LNCAP (cell line): ENCODE measurements around the gene SLC39A10.

ENCODE experiments used
- TF ChIP-seq, protein P1 (sequence below): fragments of 450-650 bp; IDR thresholded peaks from 2 replicates; pipeline ENCODE4 v1.5.1; 2017; ENCODE audit warnings: mild to moderate bottlenecking

The SLC39A10 gene

DNA sequence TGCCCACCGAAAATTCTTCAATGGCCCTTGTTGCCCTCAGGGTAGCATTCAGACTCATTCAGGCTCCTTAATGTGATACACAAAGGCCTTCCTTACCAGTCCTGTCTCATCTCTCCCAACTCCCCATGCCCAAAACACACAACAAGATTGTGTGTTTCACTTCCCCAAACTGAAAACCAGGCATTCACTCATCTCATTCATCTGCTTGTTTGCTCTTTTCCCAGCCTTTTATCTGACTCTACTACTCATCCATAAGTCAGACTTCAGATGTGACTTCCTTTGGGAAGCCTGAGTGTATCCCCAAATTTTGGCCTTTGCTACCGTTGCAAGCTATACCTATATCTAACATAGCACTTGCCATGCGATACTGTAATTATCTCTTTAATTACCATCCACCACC, 9.7 kb upstream of the SLC39A10 start:
- TF ChIP-seq, protein P1, sequence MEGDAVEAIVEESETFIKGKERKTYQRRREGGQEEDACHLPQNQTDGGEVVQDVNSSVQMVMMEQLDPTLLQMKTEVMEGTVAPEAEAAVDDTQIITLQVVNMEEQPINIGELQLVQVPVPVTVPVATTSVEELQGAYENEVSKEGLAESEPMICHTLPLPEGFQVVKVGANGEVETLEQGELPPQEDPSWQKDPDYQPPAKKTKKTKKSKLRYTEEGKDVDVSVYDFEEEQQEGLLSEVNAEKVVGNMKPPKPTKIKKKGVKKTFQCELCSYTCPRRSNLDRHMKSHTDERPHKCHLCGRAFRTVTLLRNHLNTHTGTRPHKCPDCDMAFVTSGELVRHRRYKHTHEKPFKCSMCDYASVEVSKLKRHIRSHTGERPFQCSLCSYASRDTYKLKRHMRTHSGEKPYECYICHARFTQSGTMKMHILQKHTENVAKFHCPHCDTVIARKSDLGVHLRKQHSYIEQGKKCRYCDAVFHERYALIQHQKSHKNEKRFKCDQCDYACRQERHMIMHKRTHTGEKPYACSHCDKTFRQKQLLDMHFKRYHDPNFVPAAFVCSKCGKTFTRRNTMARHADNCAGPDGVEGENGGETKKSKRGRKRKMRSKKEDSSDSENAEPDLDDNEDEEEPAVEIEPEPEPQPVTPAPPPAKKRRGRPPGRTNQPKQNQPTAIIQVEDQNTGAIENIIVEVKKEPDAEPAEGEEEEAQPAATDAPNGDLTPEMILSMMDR: no peak

DNA sequence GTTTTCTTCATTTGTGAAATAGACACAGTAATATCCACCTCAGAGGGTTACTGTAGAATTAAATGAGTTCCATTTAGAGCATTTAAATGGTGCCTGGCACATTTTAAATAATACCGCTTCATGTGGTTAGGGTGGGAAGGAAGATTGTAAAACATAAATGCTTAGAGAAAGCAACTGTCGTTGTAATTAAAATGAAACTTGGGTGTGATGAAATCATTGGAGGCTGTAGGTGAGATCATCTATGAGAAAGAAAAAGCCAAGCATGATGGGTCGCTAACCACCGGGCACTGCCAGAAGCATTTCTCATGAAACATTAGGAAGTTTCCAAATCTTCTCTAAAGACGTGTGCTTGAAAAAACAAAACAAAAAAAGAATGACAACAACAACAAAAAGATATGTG, 8.2 kb upstream of the SLC39A10 start:
- TF ChIP-seq, protein P1: no peak

DNA sequence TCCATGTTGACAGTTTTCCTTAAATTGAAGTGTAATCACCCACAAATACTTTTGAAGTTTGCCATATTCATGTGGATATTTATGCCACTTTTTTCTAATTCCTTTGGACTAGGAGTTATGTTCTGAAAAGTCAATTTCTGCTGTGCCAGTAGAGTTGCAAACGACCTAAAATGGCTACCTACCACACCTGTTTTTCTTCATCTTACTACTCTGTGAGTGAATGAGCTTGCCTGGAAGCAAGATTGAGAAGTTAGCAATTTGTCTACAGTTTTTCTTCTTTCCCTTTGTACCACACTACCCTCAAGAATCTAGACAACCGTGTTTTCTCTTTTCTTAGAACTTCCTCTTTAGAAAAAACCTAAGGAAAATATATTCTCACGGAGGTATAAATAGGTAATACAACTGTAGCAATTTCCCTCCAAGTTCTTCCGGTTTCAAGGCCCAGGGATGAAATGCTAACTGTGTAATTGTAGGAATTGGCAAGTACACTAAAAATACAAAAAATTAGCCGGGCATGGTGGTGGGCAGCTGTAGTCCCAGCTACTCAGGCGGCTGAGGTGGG, 7.3 kb upstream of the SLC39A10 start:
- TF ChIP-seq, protein P1: no peak

DNA sequence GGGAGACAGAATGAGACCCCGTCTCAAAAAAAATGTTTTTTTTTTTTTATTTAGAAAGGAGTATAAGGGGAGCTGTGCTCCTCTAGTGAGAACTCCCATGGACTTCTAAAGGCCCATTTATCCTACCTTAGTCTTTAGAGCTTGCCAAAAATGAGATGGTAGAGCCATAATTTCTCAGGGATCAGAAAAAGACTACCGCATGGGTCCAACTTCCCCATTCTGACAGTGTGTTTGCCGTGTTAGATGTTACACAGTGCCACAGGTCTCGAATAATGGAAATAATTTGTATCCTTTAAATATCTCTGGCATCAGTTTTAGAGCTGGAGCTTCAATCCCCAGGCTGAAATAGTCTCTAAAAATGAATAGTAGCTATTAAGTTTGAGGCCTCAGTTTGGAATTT, 6.0 kb upstream of the SLC39A10 start:
- TF ChIP-seq, protein P1: no peak

DNA sequence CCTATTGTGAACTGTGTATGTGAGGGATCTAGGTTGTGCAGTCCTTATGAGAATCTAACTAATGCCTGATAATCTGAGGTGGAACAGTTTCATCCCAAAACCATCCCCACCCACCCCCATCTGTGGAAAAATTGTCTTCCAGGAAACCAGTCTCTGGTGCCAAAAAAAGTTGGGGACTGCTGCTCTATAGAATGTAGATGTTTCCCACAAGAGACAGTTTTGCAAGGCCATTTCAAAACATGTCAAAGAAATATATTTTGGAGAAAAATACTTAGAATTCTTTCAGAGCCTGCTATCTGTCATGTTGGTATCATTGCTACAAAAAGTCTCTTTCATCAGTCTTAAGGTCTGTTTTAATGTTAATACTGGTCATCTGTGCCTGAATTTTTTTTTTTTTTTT, 4.1 kb upstream of the SLC39A10 start:
- TF ChIP-seq, protein P1: no peak

DNA sequence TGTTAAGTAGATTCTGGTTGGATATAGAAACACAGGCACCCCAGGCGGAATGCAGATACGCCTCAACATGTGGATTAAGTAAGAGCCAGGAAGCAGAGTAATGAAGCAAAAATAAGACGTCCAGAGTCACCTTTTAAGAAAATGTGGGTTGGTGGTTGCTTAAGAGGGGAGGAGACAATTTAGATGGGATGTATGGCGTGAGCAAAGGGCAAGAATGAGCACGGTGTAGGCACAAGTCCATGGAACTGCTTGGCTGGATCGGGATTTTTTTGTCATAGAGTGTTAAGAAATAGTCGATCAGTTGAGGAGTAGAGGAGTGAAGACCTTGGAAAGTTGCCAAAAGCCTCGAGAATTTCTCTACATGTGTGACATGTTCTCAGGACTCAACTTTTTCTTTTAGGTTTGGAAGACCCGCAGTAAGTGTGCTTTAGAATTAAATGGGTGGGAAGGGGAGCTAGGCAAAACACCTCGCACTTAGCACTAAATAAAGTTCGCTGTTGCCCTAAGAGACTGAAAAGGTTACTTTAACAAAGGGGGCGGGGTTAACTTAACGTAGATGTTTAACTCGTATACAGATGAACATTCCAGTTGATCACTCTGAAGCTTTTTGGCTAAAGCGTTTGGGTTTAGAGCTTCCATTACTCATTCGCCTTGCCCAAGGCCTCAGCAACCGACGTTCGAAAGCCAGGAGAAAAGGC, 716 bp upstream of the SLC39A10 start:
- TF ChIP-seq, protein P1: no peak

DNA sequence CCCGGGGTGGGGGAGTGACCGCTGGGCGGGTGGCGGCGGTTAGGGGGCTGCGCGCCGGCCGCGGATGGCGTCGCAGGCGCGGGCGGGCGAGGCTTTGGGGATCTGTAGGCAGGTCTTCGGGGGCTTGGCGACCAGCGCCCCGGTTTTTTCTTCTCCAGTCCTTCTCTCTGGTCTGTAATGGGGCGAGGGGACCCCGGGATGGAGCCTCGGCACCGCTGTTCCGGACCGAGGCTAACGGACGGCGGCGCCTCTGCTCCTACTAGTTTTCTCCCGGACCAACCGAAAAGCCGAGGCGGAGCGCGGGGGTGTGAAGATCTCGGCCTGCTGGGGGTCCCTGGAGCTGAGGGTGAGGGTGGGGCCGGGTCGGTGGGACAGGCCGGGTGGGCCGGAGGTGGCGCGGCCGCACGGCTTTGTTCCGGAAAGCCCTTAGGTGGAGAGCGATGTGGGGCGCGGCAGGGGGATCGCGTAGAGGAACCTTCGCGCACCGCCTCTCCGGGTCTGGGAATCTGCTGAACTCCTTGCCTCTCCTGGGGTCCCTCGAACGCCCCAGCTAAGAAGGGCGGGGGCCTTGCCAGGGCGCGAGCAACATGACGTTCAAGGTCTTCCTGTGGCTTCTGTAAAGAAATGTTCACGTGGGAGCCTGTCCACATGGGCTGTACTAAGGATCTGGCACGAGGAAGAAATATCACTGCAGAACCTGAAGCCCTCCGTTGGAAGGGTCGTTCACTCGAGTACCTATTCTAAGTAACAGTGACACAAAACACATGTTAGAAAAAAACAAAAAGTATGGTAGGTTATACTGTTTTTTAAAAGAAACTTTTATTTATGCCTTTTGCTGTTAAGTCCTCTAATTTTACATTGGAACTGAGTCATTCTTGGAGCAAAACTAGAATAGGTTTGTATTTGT, 861 bp downstream of the SLC39A10 start:
- TF ChIP-seq, protein P1: no peak
